DND-41 (cell line): Measurements from ENCODE around the gene SUN5.
"Not testable (repeated sequence)": the region's sequence is repeated elsewhere in the genome, so short reads cannot be mapped to it uniquely, and the experiment has no call there.

Experiments used
- ATAC-seq: fragments of 200-7000 bp; cut with Tn5 transposase; 3 replicates; pipeline ENCODE4 v1.9.1; 2021; ENCODE audit warnings: low read depth; ENCODE audit not compliant: insufficient read depth
- DNase-seq: peaks from one replicate; pipeline ENCODE4 v3.0.0-alpha.2; 2020
- H2AFZ ChIP-seq: 2 replicates; pipeline ENCODE4 v1.6.0; 2012; ENCODE audit warnings: low read depth, low read length
- H3K27ac ChIP-seq: 2 replicates; pipeline ENCODE4 v1.5.1; 2012; ENCODE audit warnings: low read length, inconsistent platforms
- H3K27me3 ChIP-seq: fragments of 200-600 bp; sonication (generic); 2 replicates; pipeline ENCODE4 v1.6.0; 2012; ENCODE audit warnings: low read length, mild to moderate bottlenecking, inconsistent platforms; ENCODE audit not compliant: insufficient read depth, poor library complexity
- H3K36me3 ChIP-seq: 2 replicates; pipeline ENCODE4 v1.5.1; 2012; ENCODE audit warnings: low read length, inconsistent platforms; ENCODE audit not compliant: insufficient read depth
- H3K4me1 ChIP-seq: 2 replicates; pipeline ENCODE4 v1.5.1; 2012; ENCODE audit warnings: mild to moderate bottlenecking, low read length; ENCODE audit not compliant: insufficient read depth
- H3K4me2 ChIP-seq: 2 replicates; pipeline ENCODE4 v1.6.0; 2012; ENCODE audit warnings: mild to moderate bottlenecking, moderate library complexity, low read length, inconsistent platforms; ENCODE audit not compliant: insufficient read depth
- H3K4me3 ChIP-seq, 2 experiments: fragments of 200-600 bp in 1 of 2; shearing (Covaris generic) in 1 of 2; 2 replicates each; pipeline ENCODE4 v1.5.1; 2012 to 2016; ENCODE audit warnings: inconsistent platforms in 2 of 2, low read length in 2 of 2, mild to moderate bottlenecking in 2 of 2, low read depth in 1 of 2, moderate library complexity in 1 of 2
- H3K79me2 ChIP-seq: 2 replicates; pipeline ENCODE4 v1.6.0; 2012; ENCODE audit warnings: low read length, inconsistent platforms; ENCODE audit not compliant: insufficient read depth
- H3K9ac ChIP-seq: 2 replicates; pipeline ENCODE4 v1.6.0; 2012; ENCODE audit warnings: low read depth, mild to moderate bottlenecking, inconsistent platforms, low read length, moderate library complexity
- H3K9me3 ChIP-seq: 2 replicates; pipeline ENCODE4 v1.5.1; 2012; ENCODE audit warnings: low read length, moderate library complexity, mild to moderate bottlenecking, inconsistent platforms; ENCODE audit not compliant: insufficient read depth, severe bottlenecking
- H4K20me1 ChIP-seq: 2 replicates; pipeline ENCODE4 v1.6.0; 2012; ENCODE audit warnings: low read length; ENCODE audit not compliant: insufficient read depth
- EZH2 ChIP-seq: IDR thresholded peaks from 3 replicates; pipeline ENCODE4 v1.6.1; 2012; ENCODE audit warnings: borderline replicate concordance, low read depth, mild to moderate bottlenecking, moderate library complexity, low read length, inconsistent platforms; ENCODE audit not compliant: severe bottlenecking
- TF ChIP-seq, protein P1 (sequence below): IDR thresholded peaks from 2 replicates; pipeline ENCODE4 v1.5.1; 2012; ENCODE audit warnings: borderline replicate concordance, low read length, moderate library complexity, mild to moderate bottlenecking; ENCODE audit not compliant: poor library complexity, severe bottlenecking; ENCODE audit errors: extremely low read depth

SUN5 gene

GRCh38 chr20:32963176-32963575, 41.1 kb downstream of the SUN5 start:
- no peaks in the 10 kb centered on the region for H4K20me1 ChIP-seq
- H3K36me3 ChIP-seq, result no peaks in the 10 kb centered on the region
- peaks cover 2% of the 10 kb centered on the region for H3K9me3 ChIP-seq
- no peak for ATAC-seq
- TF ChIP-seq, protein P1, sequence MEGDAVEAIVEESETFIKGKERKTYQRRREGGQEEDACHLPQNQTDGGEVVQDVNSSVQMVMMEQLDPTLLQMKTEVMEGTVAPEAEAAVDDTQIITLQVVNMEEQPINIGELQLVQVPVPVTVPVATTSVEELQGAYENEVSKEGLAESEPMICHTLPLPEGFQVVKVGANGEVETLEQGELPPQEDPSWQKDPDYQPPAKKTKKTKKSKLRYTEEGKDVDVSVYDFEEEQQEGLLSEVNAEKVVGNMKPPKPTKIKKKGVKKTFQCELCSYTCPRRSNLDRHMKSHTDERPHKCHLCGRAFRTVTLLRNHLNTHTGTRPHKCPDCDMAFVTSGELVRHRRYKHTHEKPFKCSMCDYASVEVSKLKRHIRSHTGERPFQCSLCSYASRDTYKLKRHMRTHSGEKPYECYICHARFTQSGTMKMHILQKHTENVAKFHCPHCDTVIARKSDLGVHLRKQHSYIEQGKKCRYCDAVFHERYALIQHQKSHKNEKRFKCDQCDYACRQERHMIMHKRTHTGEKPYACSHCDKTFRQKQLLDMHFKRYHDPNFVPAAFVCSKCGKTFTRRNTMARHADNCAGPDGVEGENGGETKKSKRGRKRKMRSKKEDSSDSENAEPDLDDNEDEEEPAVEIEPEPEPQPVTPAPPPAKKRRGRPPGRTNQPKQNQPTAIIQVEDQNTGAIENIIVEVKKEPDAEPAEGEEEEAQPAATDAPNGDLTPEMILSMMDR, result no peak
- TF ChIP-seq EZH2, result no peak
- H3K27me3 ChIP-seq, result no peaks in the 10 kb centered on the region
- peak; percentile 3 for DNase-seq
- H3K9ac ChIP-seq, result no peak overlapping the region
- H3K4me2 ChIP-seq, result no peak overlapping the region
- no peaks in the 10 kb centered on the region for H3K79me2 ChIP-seq
- H3K27ac ChIP-seq, result no peak overlapping the region
- peaks cover 34% of the 10 kb centered on the region for H3K4me1 ChIP-seq
- no peak overlapping the region for H2AFZ ChIP-seq
- H3K4me3 ChIP-seq, result no peak overlapping the region

- not testable (repeated sequence) for H3K9ac ChIP-seq, H3K27me3 ChIP-seq, H3K79me2 ChIP-seq, H3K9me3 ChIP-seq, ATAC-seq, DNase-seq, H3K4me3 ChIP-seq, H4K20me1 ChIP-seq, H3K4me2 ChIP-seq, H3K36me3 ChIP-seq, H2AFZ ChIP-seq, H3K27ac ChIP-seq
- peaks cover 28% of the 10 kb centered on the region for H3K4me1 ChIP-seq
Observed at GRCh38 chr20:32962646-32963045, 41.6 kb downstream of the SUN5 start.

DNA sequence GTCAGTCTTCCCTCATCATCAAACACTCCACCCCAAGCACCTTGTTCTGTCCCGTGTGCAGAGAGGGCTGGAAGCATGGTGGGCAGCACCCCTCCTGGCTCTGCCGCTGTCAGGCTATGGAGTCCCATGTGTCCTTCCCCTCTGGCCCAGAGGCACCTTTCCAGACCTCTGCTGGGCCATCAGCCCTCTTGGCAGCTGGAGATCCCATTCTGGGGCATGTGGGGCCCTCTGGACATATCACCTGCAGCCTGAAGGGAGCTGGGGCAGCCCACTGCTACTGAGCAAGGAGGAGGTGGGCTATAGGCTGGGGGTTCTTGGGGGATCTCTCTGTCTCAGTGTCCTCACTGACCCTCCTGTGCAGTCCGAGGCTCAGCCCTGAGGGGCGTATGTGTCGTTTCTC, 42.2 kb downstream of the SUN5 start:
- no peak for ATAC-seq
- no peaks in the 10 kb centered on the region for H3K27me3 ChIP-seq
- no peak overlapping the region for H3K4me2 ChIP-seq
- no peak overlapping the region for H3K4me3 ChIP-seq
- TF ChIP-seq, protein P1, result no peak
- no peak for TF ChIP-seq EZH2
- no peaks in the 10 kb centered on the region for H3K79me2 ChIP-seq
- H3K9me3 ChIP-seq, result peaks cover 10% of the 10 kb centered on the region
- no peaks in the 10 kb centered on the region for H3K36me3 ChIP-seq
- H2AFZ ChIP-seq, result no peak overlapping the region
- DNase-seq, result peak; percentile 3
- no peak overlapping the region for H3K9ac ChIP-seq
- H4K20me1 ChIP-seq, result no peaks in the 10 kb centered on the region
- no peak overlapping the region for H3K27ac ChIP-seq
- peaks cover 22% of the 10 kb centered on the region for H3K4me1 ChIP-seq

DNA sequence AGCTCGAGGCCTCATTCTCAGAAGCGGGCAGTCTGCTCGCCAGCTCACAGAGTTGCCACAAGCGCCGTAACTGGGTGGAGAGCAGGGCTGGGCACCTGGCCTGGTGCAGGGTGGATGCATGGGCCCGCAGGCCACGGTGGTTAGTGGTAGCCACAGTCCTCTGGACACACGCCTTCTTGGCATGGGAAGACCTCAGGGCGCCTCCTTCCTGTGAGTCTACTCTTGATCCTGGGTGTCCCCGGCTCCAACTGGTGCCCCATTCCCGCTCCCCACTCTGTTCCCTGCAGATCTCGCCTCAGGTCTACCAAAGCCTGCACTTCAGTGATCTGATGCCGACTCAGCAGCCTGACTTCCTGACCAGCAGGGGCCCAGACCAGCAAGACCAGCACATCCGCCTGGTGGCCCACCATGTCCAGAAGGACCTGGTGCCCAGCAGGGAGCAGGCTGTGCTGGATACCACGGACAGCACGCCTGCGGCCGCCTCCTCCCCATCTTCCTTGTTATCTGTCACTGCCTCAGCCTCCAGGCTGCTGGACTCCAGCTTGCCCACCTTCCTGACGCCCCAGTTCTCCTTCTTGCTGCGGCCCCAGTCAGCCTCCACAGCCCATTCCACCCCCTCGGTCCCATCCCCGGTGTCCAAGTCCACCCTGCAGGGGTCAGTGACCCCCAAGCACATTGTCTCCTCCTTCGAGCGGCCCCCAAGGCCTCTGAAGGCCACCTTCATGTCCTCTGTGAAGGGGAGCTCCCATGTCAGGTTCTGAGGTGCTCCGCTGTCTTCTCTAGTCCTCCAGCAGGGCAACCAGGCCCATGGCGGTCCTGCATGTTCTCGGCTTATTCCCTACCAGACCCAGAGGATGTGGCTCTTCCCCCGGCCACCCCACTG, 43.1 kb downstream of the SUN5 start:
- Histone ChIP-seq H3K4me2 (no peak overlapping the region), H3K27me3 (no peaks in the 10 kb centered on the region), H3K9me3 (peaks cover 19% of the 10 kb centered on the region), H3K4me1 (peaks cover 13% of the 10 kb centered on the region), H3K36me3 (no peaks in the 10 kb centered on the region), H3K79me2 (no peaks in the 10 kb centered on the region), H3K4me3 (no peak overlapping the region), H3K27ac (no peak overlapping the region), H3K9ac (no peak overlapping the region), H2AFZ (no peak overlapping the region), H4K20me1 (no peaks in the 10 kb centered on the region)
- TF ChIP-seq, protein P1, result no peak
- no peak for TF ChIP-seq EZH2
- DNase-seq (no peak), ATAC-seq (no peak)
